PFSK-1 (cell line): Measurements from ENCODE around the gene PLA2G4E.

ENCODE experiments used
- POLR2AphosphoS5 ChIP-seq: IDR thresholded peaks from 2 replicates; pipeline ENCODE4 v1.6.1; 2012; ENCODE audit warnings: low read depth, mild to moderate bottlenecking, control low read depth, low read length, moderate library complexity
- SIN3A ChIP-seq: IDR thresholded peaks from 2 replicates; pipeline ENCODE4 v1.6.1; 2012; ENCODE audit warnings: mild to moderate bottlenecking, low read length, moderate library complexity, borderline replicate concordance; ENCODE audit not compliant: insufficient read depth
- TAF1 ChIP-seq: IDR thresholded peaks from 2 replicates; pipeline ENCODE4 v1.6.1; 2012; ENCODE audit warnings: low read length, control low read depth, borderline replicate concordance; ENCODE audit not compliant: insufficient read depth
- TF ChIP-seq, protein P1 (sequence below), 2 experiments: IDR thresholded peaks; 2 replicates each; pipeline versions ENCODE4 v1.6.1 to v1.8.0; 2011 to 2012; ENCODE audit warnings: low read depth in 2 of 2, low read length in 2 of 2, control low read depth in 1 of 2, inconsistent platforms in 1 of 2, mild to moderate bottlenecking in 1 of 2, moderate library complexity in 1 of 2; ENCODE audit not compliant: insufficient read depth in 1 of 2

DNA sequence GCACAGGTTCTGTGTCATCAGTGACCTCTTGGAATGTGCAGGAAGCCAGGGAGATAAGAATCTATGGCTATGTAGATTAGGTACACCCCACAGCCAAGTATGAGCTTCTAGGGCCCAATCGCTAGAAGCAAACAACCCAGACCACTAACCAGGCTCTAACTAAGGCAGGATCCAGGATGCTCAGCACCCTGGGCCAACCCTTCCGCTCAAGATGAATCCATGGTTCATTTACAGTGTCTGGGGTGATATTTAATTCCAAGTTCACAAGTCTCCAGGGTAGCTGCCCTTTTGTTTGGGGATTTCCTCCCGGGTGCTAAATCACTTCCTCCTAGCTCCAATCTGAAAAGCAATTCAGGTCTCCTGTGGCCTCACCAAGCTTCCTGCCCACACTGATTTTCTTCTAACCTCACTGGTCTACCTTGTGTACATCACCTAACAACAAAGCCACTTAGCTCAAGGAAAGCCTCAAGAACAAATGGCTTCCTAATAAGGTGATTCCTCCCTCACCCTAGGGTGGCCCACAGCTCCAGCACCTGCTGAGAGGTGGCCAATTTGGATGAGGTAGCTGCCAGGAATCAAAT is 50.9 kb downstream of the PLA2G4E start:
- TF ChIP-seq POLR2AphosphoS5 (no peak), TAF1 (no peak), SIN3A (no peak)
- TF ChIP-seq, protein P1, sequence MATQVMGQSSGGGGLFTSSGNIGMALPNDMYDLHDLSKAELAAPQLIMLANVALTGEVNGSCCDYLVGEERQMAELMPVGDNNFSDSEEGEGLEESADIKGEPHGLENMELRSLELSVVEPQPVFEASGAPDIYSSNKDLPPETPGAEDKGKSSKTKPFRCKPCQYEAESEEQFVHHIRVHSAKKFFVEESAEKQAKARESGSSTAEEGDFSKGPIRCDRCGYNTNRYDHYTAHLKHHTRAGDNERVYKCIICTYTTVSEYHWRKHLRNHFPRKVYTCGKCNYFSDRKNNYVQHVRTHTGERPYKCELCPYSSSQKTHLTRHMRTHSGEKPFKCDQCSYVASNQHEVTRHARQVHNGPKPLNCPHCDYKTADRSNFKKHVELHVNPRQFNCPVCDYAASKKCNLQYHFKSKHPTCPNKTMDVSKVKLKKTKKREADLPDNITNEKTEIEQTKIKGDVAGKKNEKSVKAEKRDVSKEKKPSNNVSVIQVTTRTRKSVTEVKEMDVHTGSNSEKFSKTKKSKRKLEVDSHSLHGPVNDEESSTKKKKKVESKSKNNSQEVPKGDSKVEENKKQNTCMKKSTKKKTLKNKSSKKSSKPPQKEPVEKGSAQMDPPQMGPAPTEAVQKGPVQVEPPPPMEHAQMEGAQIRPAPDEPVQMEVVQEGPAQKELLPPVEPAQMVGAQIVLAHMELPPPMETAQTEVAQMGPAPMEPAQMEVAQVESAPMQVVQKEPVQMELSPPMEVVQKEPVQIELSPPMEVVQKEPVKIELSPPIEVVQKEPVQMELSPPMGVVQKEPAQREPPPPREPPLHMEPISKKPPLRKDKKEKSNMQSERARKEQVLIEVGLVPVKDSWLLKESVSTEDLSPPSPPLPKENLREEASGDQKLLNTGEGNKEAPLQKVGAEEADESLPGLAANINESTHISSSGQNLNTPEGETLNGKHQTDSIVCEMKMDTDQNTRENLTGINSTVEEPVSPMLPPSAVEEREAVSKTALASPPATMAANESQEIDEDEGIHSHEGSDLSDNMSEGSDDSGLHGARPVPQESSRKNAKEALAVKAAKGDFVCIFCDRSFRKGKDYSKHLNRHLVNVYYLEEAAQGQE (IDR thresholded peaks at IDR 0.05; ENCODE audit: insufficient read depth in 1 of 2, low read depth in 2 of 2, low read length in 2 of 2): no peak
